HG02763 (cell line): ENCODE measurements around the gene IFTAP.
"Not testable (repeated sequence)": the region's sequence is repeated elsewhere in the genome, so short reads cannot be mapped to it uniquely, and the experiment has no call there.

ENCODE experiments used
- ATAC-seq: cut with Tn5 transposase; IDR thresholded peaks from one replicate; pipeline ENCODE4 v1.9.1; 2021; ENCODE audit warnings: mild to moderate bottlenecking, moderate library complexity; ENCODE audit not compliant: unreplicated experiment

The IFTAP gene

GRCh38 chr11:36635066-36635862 lies 41.0 kb downstream of the IFTAP start:
- no peak for ATAC-seq

- ATAC-seq: no peak
Measured at GRCh38 chr11:36638556-36638955, 44.3 kb downstream of the IFTAP start.

GRCh38 chr11:36657610-36658267 lies 63.4 kb downstream of the IFTAP start:
- ATAC-seq: no peak

- ATAC-seq: not testable (repeated sequence)
Measured at GRCh38 chr11:36661359-36661758, 67.1 kb downstream of the IFTAP start.

GRCh38 chr11:36672815-36673450 lies 78.6 kb downstream of the IFTAP start:
- ATAC-seq: no peak

- not testable (repeated sequence) for ATAC-seq
Measured at GRCh38 chr11:36679547-36679946, 85.2 kb downstream of the IFTAP start.

- ATAC-seq: no peak
Measured at GRCh38 chr11:36683818-36684217, 89.5 kb downstream of the IFTAP start.

- no peak for ATAC-seq
Measured at GRCh38 chr11:36684840-36685801, 90.8 kb downstream of the IFTAP start.

- ATAC-seq: no peak
Measured at GRCh38 chr11:36688132-36688531, 93.8 kb downstream of the IFTAP start.

GRCh38 chr11:36688571-36689291 lies 94.4 kb downstream of the IFTAP start:
- ATAC-seq: no peak

GRCh38 chr11:36689442-36689841 lies 95.1 kb downstream of the IFTAP start:
- ATAC-seq: no peak

- no peak for ATAC-seq
Measured at GRCh38 chr11:36692704-36693103, 98.4 kb downstream of the IFTAP start.

- ATAC-seq: no peak
Measured at GRCh38 chr11:36693139-36693843, 99.0 kb downstream of the IFTAP start.

- ATAC-seq: no peak
Measured at GRCh38 chr11:36695111-36695510, 100.8 kb downstream of the IFTAP start.

GRCh38 chr11:36695571-36695970 lies 101.3 kb downstream of the IFTAP start:
- no peak for ATAC-seq

GRCh38 chr11:36696550-36696949 lies 102.2 kb downstream of the IFTAP start:
- ATAC-seq: no peak

GRCh38 chr11:36699271-36699670 lies 105.0 kb downstream of the IFTAP start:
- ATAC-seq: no peak

GRCh38 chr11:36700246-36700645 lies 105.9 kb downstream of the IFTAP start:
- no peak for ATAC-seq

GRCh38 chr11:36702330-36703054 lies 108.2 kb downstream of the IFTAP start:
- ATAC-seq: peak; percentile 55
